Effector memory CD8-positive, alpha-beta T cell (primary cell): ENCODE data around the gene SCYL3.

Experiments
- ATAC-seq: fragments of 150-1000 bp; cut with Tn5 transposase; replicated peaks from 2 replicates; pipeline ENCODE4 v1.10.0; 2021; ENCODE audit warnings: mild to moderate bottlenecking, moderate library complexity
- DNase-seq, 3 experiments: peaks; one replicate each; pipeline ENCODE4 v3.0.0; 2021
- H3K27ac Mint-ChIP-seq, 2 donors: one replicate each; pipeline ENCODE4 v1.8.0; 2022; ENCODE audit warnings: mild to moderate bottlenecking in 2 of 2, mixed read lengths in 2 of 2, moderate library complexity in 2 of 2
- H3K27me3 Mint-ChIP-seq, 2 donors: one replicate each; pipeline ENCODE4 v1.8.0; 2022; ENCODE audit warnings: mixed read lengths in 2 of 2
- H3K36me3 Mint-ChIP-seq: one replicate; pipeline ENCODE4 v1.8.0; 2022; ENCODE audit warnings: mild to moderate bottlenecking, moderate library complexity, mixed read lengths; ENCODE audit not compliant: insufficient read depth
- H3K4me1 Mint-ChIP-seq, 2 donors: one replicate each; pipeline ENCODE4 v1.8.0; 2022; ENCODE audit warnings: low read depth in 2 of 2, mixed read lengths in 2 of 2
- H3K4me3 Mint-ChIP-seq, 2 donors: one replicate each; pipeline ENCODE4 v1.8.0; 2022; ENCODE audit warnings: mild to moderate bottlenecking in 2 of 2, mixed read lengths in 2 of 2, moderate library complexity in 2 of 2
- H3K9me3 Mint-ChIP-seq, 2 donors: one replicate each; pipeline ENCODE4 v1.8.0; 2022; ENCODE audit warnings: mixed read lengths in 2 of 2

Gene SCYL3

GRCh38 chr1:169809370-169810095 is 84.2 kb downstream of the SCYL3 start:
- Mint-ChIP-seq H3K27ac (no peak overlapping the region), H3K27me3 (no peaks in the 10 kb centered on the region), H3K4me3 (no peak overlapping the region), H3K36me3 (peaks cover 7% of the 10 kb centered on the region), H3K4me1 (peaks cover 2 to 3% of the 10 kb centered on the region in 2 donors), H3K9me3 (no peaks in the 10 kb centered on the region)
- DNase-seq (peak; percentile 14 to 21 (median 20)), ATAC-seq (peak; percentile 41)

GRCh38 chr1:169804941-169805340 is 88.8 kb downstream of the SCYL3 start:
- DNase-seq, result no peak
- Mint-ChIP-seq H3K27ac (no peak overlapping the region), H3K36me3 (peaks cover 6% of the 10 kb centered on the region), H3K9me3 (no peaks in the 10 kb centered on the region), H3K27me3 (no peaks in the 10 kb centered on the region), H3K4me1 (no peaks in the 10 kb centered on the region), H3K4me3 (no peak overlapping the region)
- no peak for ATAC-seq

- H3K27me3 Mint-ChIP-seq, result no peaks in the 10 kb centered on the region
- no peaks in the 10 kb centered on the region for H3K4me1 Mint-ChIP-seq
- no peak overlapping the region for H3K4me3 Mint-ChIP-seq
- ATAC-seq (no peak), DNase-seq (no peak)
- peaks cover 10% of the 10 kb centered on the region for H3K36me3 Mint-ChIP-seq
- H3K9me3 Mint-ChIP-seq, result no peaks in the 10 kb centered on the region
- H3K27ac Mint-ChIP-seq, result no peak overlapping the region
Observed at GRCh38 chr1:169802888-169803287, 90.8 kb downstream of the SCYL3 start.
